ENCODE data around the gene ATP4B. TPM values are rescaled to one million over a fixed set of nuclear protein-coding genes. Genes with fewer than 3 reads are reported as not detected.

ATP4B gene
- polyA plus RNA-seq, 2 of the 4 experiments (the other 2 are of a cell fraction): not detected

GRCh38 chr13:113630296-113630695 is 27.7 kb downstream of the ATP4B start:
- TF ChIP-seq ZFP36 (IDR thresholded peaks at IDR 0.05; ENCODE audit: borderline replicate concordance, partially characterized antibody) (no peak), KDM1A (IDR thresholded peaks at IDR 0.05; ENCODE audit: low read depth) (no peak), KDM5A (IDR thresholded peaks at IDR 0.05) (no peak)
- DNase-seq (ENCODE audit: low read depth in 1 of 2, low spot score in 1 of 2): no peak
- Histone ChIP-seq H3K27ac (no peak overlapping the region), H3K4me2 (no peak overlapping the region), H3K4me1 (no peaks in the 10 kb centered on the region), H3K4me3 (no peak overlapping the region), H3K9me3 (no peaks in the 10 kb centered on the region)
- ATAC-seq: no peak
- ChIA-PET CTCF (no interaction called here), POLR2A (no interaction called here)
- FAIRE-seq: no peak
- WGBS (ENCODE audit: missing lambda C conversion rate): 93% methylated on average over 11 of the region's 11 CpGs

GRCh38 chr13:113629866-113630265 is 28.1 kb downstream of the ATP4B start:
- 96% methylated on average over 17 of the region's 17 CpGs for WGBS (ENCODE audit: missing lambda C conversion rate)
- POLR2A ChIA-PET: no interaction called here
- Histone ChIP-seq H3K4me3 (no peak overlapping the region), H3K9me3 (no peaks in the 10 kb centered on the region), H3K4me2 (no peak overlapping the region), H3K27ac (no peak overlapping the region), H3K4me1 (no peaks in the 10 kb centered on the region)
- CTCF ChIA-PET: no interaction called here
- DNase-seq (ENCODE audit: low read depth in 1 of 2, low spot score in 1 of 2) (no peak), ATAC-seq (no peak), FAIRE-seq (no peak)
- no peak for TF ChIP-seq RFX5 (IDR thresholded peaks at IDR 0.05)
- TF ChIP-seq NFE2L2 (conservative IDR thresholded peaks at IDR 0.05; ENCODE audit: low read length): no peak
- no peak for TF ChIP-seq ESRRA (IDR thresholded peaks at IDR 0.05; ENCODE audit: borderline replicate concordance, low read length)
- TF ChIP-seq RCOR1 (IDR thresholded peaks at IDR 0.05; ENCODE audit: low read depth, low read length): no peak
- no peak for TF ChIP-seq FOSB (CRISPR knock-in tag; IDR thresholded peaks at IDR 0.05)
- TF ChIP-seq SMC3 (IDR thresholded peaks at IDR 0.05): no peak
- TF ChIP-seq JUNB (IDR thresholded peaks at IDR 0.05): no peak
- no peak for TF ChIP-seq MAX (IDR thresholded peaks at IDR 0.05)
- TF ChIP-seq GATA3 (IDR thresholded peaks at IDR 0.05; ENCODE audit: borderline replicate concordance): no peak
- TF ChIP-seq KDM5A (IDR thresholded peaks at IDR 0.05): no peak
- TF ChIP-seq ELK1 (IDR thresholded peaks at IDR 0.05; ENCODE audit: low read depth, low read length): no peak
- no peak for TF ChIP-seq NPAS2 (CRISPR knock-in tag; IDR thresholded peaks at IDR 0.05; ENCODE audit: borderline replicate concordance)
- no peak for TF ChIP-seq RAD21 (conservative IDR thresholded peaks at IDR 0.05 in 1 of 2, IDR thresholded peaks at IDR 0.05 in 1 of 2)
- TF ChIP-seq MAFK (IDR thresholded peaks at IDR 0.05; ENCODE audit: partially characterized antibody): no peak
- no peak for TF ChIP-seq E2F6 (IDR thresholded peaks at IDR 0.05; ENCODE audit: borderline replicate concordance, low read depth)
- no peak for TF ChIP-seq NR3C1 (IDR thresholded peaks at IDR 0.05)
- TF ChIP-seq ZSCAN20 (CRISPR knock-in tag; IDR thresholded peaks at IDR 0.05): no peak
- TF ChIP-seq FOXS1 (CRISPR knock-in tag; IDR thresholded peaks at IDR 0.05): no peak
- no peak for TF ChIP-seq EHMT2 (IDR thresholded peaks at IDR 0.05; ENCODE audit: low read depth)
- TF ChIP-seq HMGXB4 (CRISPR knock-in tag; IDR thresholded peaks at IDR 0.05; ENCODE audit: borderline replicate concordance): no peak
